ENCODE data around the gene PARP15.

Gene PARP15

GRCh38 chr3:122572940-122573412, 4.5 kb upstream of the PARP15 start:
- DNase-seq (ENCODE audit: low read depth in 2 of 2), result no peak

- no peak for DNase-seq (ENCODE audit: low read depth in 2 of 2)
Observed at GRCh38 chr3:122576174-122576940, 1.1 kb upstream of the PARP15 start.

- no peak for DNase-seq (ENCODE audit: low read depth in 2 of 2)
Observed at GRCh38 chr3:122578069-122578740, 755 bp downstream of the PARP15 start.

- DNase-seq (ENCODE audit: low read depth in 2 of 2), result no peak
Observed at GRCh38 chr3:122580470-122580869, 3.0 kb downstream of the PARP15 start.

- DNase-seq (ENCODE audit: low read depth in 2 of 2), result no peak
Observed at GRCh38 chr3:122581622-122582021, 4.2 kb downstream of the PARP15 start.

GRCh38 chr3:122582390-122582789, 4.9 kb downstream of the PARP15 start:
- no peak for DNase-seq (ENCODE audit: low read depth in 2 of 2)

- no peak for DNase-seq (ENCODE audit: low read depth in 2 of 2)
Observed at GRCh38 chr3:122586098-122586497, 8.6 kb downstream of the PARP15 start.

GRCh38 chr3:122586773-122587485, 9.5 kb downstream of the PARP15 start:
- DNase-seq (ENCODE audit: low read depth in 2 of 2), result no peak

- no peak for DNase-seq (ENCODE audit: low read depth in 2 of 2)
Observed at GRCh38 chr3:122587572-122587971, 10.1 kb downstream of the PARP15 start.

GRCh38 chr3:122589297-122589696, 11.8 kb downstream of the PARP15 start:
- no peak for DNase-seq (ENCODE audit: low read depth in 2 of 2)

- DNase-seq (ENCODE audit: low read depth in 2 of 2), result no peak
Observed at GRCh38 chr3:122590610-122591009, 13.2 kb downstream of the PARP15 start.

- DNase-seq (ENCODE audit: low read depth in 2 of 2), result no peak
Observed at GRCh38 chr3:122594025-122594424, 16.6 kb downstream of the PARP15 start.

GRCh38 chr3:122598151-122598550, 20.7 kb downstream of the PARP15 start:
- DNase-seq (ENCODE audit: low read depth in 2 of 2), result no peak

GRCh38 chr3:122598556-122598955, 21.1 kb downstream of the PARP15 start:
- DNase-seq (ENCODE audit: low read depth in 2 of 2), result no peak

- no peak for DNase-seq (ENCODE audit: low read depth in 2 of 2)
Observed at GRCh38 chr3:122602011-122602710, 24.7 kb downstream of the PARP15 start.

GRCh38 chr3:122603056-122603455, 25.6 kb downstream of the PARP15 start:
- DNase-seq (ENCODE audit: low read depth in 2 of 2), result no peak

- DNase-seq (ENCODE audit: low read depth in 2 of 2), result no peak
Observed at GRCh38 chr3:122606330-122606729, 28.9 kb downstream of the PARP15 start.

GRCh38 chr3:122608916-122609315, 31.5 kb downstream of the PARP15 start:
- DNase-seq (ENCODE audit: low read depth in 2 of 2), result no peak

- DNase-seq (ENCODE audit: low read depth in 2 of 2), result peak; percentile 1 to 3
Observed at GRCh38 chr3:122609798-122610559, 32.5 kb downstream of the PARP15 start.

- no peak for DNase-seq (ENCODE audit: low read depth in 2 of 2)
Observed at GRCh38 chr3:122612696-122613095, 35.2 kb downstream of the PARP15 start.

- no peak for DNase-seq (ENCODE audit: low read depth in 2 of 2)
Observed at GRCh38 chr3:122615303-122615702, 37.9 kb downstream of the PARP15 start.

Measured in stimulated activated CD4-positive, alpha-beta T cell treated with anti-CD3 and anti-CD28 coated beads, Interleukin-12 subunit alpha, Interleukin-12 subunit beta, amount 100 ng/mL, for 24 hours (primary cell).